ENCODE data around the gene KSR1. TPM values are rescaled to one million over a fixed set of nuclear protein-coding genes. Genes with fewer than 3 reads are reported as not detected.
"Not testable (repeated sequence)": the region's sequence is repeated elsewhere in the genome, so short reads cannot be mapped to it uniquely, and the experiment has no call there.

Gene KSR1
- total RNA-seq, 1 experiment from 2014 or later, result 19.1 TPM

- H3K9me3 ChIP-seq (ENCODE audit: insufficient read depth, low read depth), result no peaks in the 10 kb centered on the region
- no peak overlapping the region for H3K4me3 ChIP-seq
- peaks cover 8% of the 10 kb centered on the region; the same call in 1 of the 2 replicates for H3K79me2 ChIP-seq (ENCODE audit: low read depth)
- CTCF ChIA-PET, result interaction anchor here (0.6 kb wide), 1 partner anchor 168 kb away, joined by 4 read pairs; no protein-coding TSS in a partner anchor
- no peak for DNase-seq
- POLR2A ChIA-PET (ENCODE audit: unreplicated experiment), result no interaction called here
- no peaks in the 10 kb centered on the region for H4K20me1 ChIP-seq (ENCODE audit: insufficient read depth)
- H3F3A ChIP-seq (ENCODE audit: insufficient read depth, low read depth), result no peaks in the 10 kb centered on the region
- no peak overlapping the region for H3K4me2 ChIP-seq
- H3K27me3 ChIP-seq (ENCODE audit: insufficient read depth, low read depth), result no peaks in the 10 kb centered on the region
- no peaks in the 10 kb centered on the region for H3K9me2 ChIP-seq (ENCODE audit: insufficient read depth)
- no peak overlapping the region for H2AFZ ChIP-seq
- H3K27ac ChIP-seq, result no peak overlapping the region
- intact Hi-C loops (cut with micrococcal nuclease; ENCODE audit: unreplicated experiment), result no loop called here
- H3K36me3 ChIP-seq (ENCODE audit: low read depth), result no peaks in the 10 kb centered on the region
- no peak for TF ChIP-seq EZH2 (IDR thresholded peaks at IDR 0.05; ENCODE audit: low read depth)
- no peak for TF ChIP-seq CTCF (conservative IDR thresholded peaks at IDR 0.05)
- H3K4me1 ChIP-seq (replicated peaks; ENCODE audit: insufficient read depth), result peaks cover 11% of the 10 kb centered on the region
- no TSS peak for BruUV-seq (replicated peaks)
Measured at GRCh38 chr17:27464431-27464830, 8.2 kb downstream of the KSR1 start.

GRCh38 chr17:27465875-27466274, 9.6 kb downstream of the KSR1 start:
- H4K20me1 ChIP-seq (ENCODE audit: insufficient read depth); H3K36me3 ChIP-seq (ENCODE audit: low read depth); H3K9me2 ChIP-seq (ENCODE audit: insufficient read depth); H2AFZ ChIP-seq; H3K9me3 ChIP-seq (ENCODE audit: insufficient read depth, low read depth); CTCF ChIA-PET; H3K27ac ChIP-seq; H3K4me2 ChIP-seq; H3F3A ChIP-seq (ENCODE audit: insufficient read depth, low read depth); H3K4me3 ChIP-seq; BruUV-seq (replicated peaks); DNase-seq; H3K79me2 ChIP-seq (ENCODE audit: low read depth); intact Hi-C loops (cut with micrococcal nuclease; ENCODE audit: unreplicated experiment); H3K27me3 ChIP-seq (ENCODE audit: insufficient read depth, low read depth); POLR2A ChIA-PET (ENCODE audit: unreplicated experiment): not testable (repeated sequence)
- peaks cover 18% of the 10 kb centered on the region for H3K4me1 ChIP-seq (replicated peaks; ENCODE audit: insufficient read depth)

GRCh38 chr17:27466376-27466742, 10.1 kb downstream of the KSR1 start:
- intact Hi-C loops (cut with micrococcal nuclease; ENCODE audit: unreplicated experiment), result no loop called here
- Histone ChIP-seq H3K27me3 (ENCODE audit: insufficient read depth, low read depth) (no peaks in the 10 kb centered on the region), H3K4me3 (no peak overlapping the region), H3K79me2 (ENCODE audit: low read depth) (0 out of 2 replicates have a peak, but pooled peaks cover 5% of the 10 kb centered on the region), H3K27ac (no peak overlapping the region), H3K4me2 (no peak overlapping the region), H3K4me1 (replicated peaks; ENCODE audit: insufficient read depth) (peaks cover 23% of the 10 kb centered on the region), H3K9me3 (ENCODE audit: insufficient read depth, low read depth) (no peaks in the 10 kb centered on the region), H3K36me3 (ENCODE audit: low read depth) (no peaks in the 10 kb centered on the region), H4K20me1 (ENCODE audit: insufficient read depth) (no peaks in the 10 kb centered on the region), H3F3A (ENCODE audit: insufficient read depth, low read depth) (peaks cover 9% of the 10 kb centered on the region; the same call in 1 of the 2 replicates), H2AFZ (no peak overlapping the region), H3K9me2 (ENCODE audit: insufficient read depth) (no peaks in the 10 kb centered on the region)
- TF ChIP-seq EZH2 (IDR thresholded peaks at IDR 0.05; ENCODE audit: low read depth), result no peak
- no peak for TF ChIP-seq CTCF (conservative IDR thresholded peaks at IDR 0.05)
- DNase-seq, result no peak
- POLR2A ChIA-PET (ENCODE audit: unreplicated experiment), result no interaction called here
- BruUV-seq (replicated peaks), result no TSS peak
- CTCF ChIA-PET, result no interaction called here

GRCh38 chr17:27466743-27467375, 10.6 kb downstream of the KSR1 start:
- intact Hi-C loops (cut with micrococcal nuclease; ENCODE audit: unreplicated experiment), result no loop called here
- peaks cover 14% of the 10 kb centered on the region; the same call in 1 of the 2 replicates for H3F3A ChIP-seq (ENCODE audit: insufficient read depth, low read depth)
- BruUV-seq (replicated peaks), result no TSS peak
- H3K36me3 ChIP-seq (ENCODE audit: low read depth), result no peaks in the 10 kb centered on the region
- H3K4me1 ChIP-seq (replicated peaks; ENCODE audit: insufficient read depth), result peaks cover 27% of the 10 kb centered on the region
- POLR2A ChIA-PET (ENCODE audit: unreplicated experiment), result no interaction called here
- H3K27me3 ChIP-seq (ENCODE audit: insufficient read depth, low read depth), result no peaks in the 10 kb centered on the region
- no peak overlapping the region for H3K27ac ChIP-seq
- TF ChIP-seq EZH2 (IDR thresholded peaks at IDR 0.05; ENCODE audit: low read depth), result no peak
- no peak for TF ChIP-seq CTCF (conservative IDR thresholded peaks at IDR 0.05)
- no peaks in the 10 kb centered on the region for H3K9me2 ChIP-seq (ENCODE audit: insufficient read depth)
- no peaks in the 10 kb centered on the region for H3K9me3 ChIP-seq (ENCODE audit: insufficient read depth, low read depth)
- CTCF ChIA-PET, result interaction anchor here (0.6 kb wide), 1 partner anchor 113 kb away, joined by 6 read pairs; no protein-coding TSS in a partner anchor
- DNase-seq, result no peak
- no peaks in the 10 kb centered on the region for H4K20me1 ChIP-seq (ENCODE audit: insufficient read depth)
- H3K79me2 ChIP-seq (ENCODE audit: low read depth), result 0 out of 2 replicates have a peak, but pooled peaks cover 5% of the 10 kb centered on the region
- no peak overlapping the region for H3K4me2 ChIP-seq
- H3K4me3 ChIP-seq, result no peak overlapping the region
- H2AFZ ChIP-seq, result no peak overlapping the region
